Stimulated activated CD8-positive, alpha-beta memory T cell treated with anti-CD3 and anti-CD28 coated beads, Interleukin-12 subunit alpha, Interleukin-12 subunit beta, amount 100 ng/mL, for 1 hour (primary cell): Measurements from ENCODE around the gene ZNF230.

Source experiments
- DNase-seq: peaks from one replicate; pipeline ENCODE4 v3.0.0-alpha.2; 2020; ENCODE audit warnings: low read depth

The ZNF230 gene

GRCh38 chr19:44042147-44042546, 39.4 kb downstream of the ZNF230 start:
- no peak for DNase-seq

GRCh38 chr19:44050740-44051649, 48.2 kb downstream of the ZNF230 start:
- no peak for DNase-seq

GRCh38 chr19:44051650-44052402, 49.1 kb downstream of the ZNF230 start, which contains the start of gene ZNF223:
TSS of gene ZNF223 (plus strand) at chr19:44052036. CDS start at chr19:44055177, 3,141 bp downstream.
- DNase-seq, result peak; percentile 45

- DNase-seq, result no peak
Measured at GRCh38 chr19:44055870-44056269, 53.1 kb downstream of the ZNF230 start.

- DNase-seq, result no peak
Measured at GRCh38 chr19:44059229-44059628, 56.5 kb downstream of the ZNF230 start.

- DNase-seq, result no peak
Measured at GRCh38 chr19:44061038-44061437, 58.3 kb downstream of the ZNF230 start.
